HCEC 1CT (cell line): Measurements from ENCODE around the gene HJV.

Source experiments
- DNase-seq: peaks from one replicate; pipeline ENCODE4 v3.0.0-alpha.2; 2017

Gene HJV

DNA sequence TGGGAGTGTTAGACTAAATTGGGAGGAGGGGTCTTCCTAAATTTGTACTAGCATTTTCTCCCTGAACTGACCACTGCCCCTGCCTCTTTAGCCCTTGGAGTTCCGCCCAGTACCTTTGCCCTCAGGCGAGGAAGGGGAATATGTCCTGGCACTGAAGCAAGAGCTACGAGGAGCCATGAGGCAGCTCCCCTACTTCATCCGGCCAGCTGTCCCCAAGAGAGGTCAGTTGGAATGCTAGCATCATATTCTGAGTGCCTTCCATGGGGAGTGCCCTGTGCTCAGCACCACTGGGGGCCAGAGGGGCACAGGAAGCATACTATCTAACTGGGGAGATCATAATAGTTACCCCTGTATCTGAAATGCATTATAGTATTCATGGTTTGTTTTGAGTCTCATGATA lies 46.3 kb downstream of the HJV start:
- no peak for DNase-seq

DNA sequence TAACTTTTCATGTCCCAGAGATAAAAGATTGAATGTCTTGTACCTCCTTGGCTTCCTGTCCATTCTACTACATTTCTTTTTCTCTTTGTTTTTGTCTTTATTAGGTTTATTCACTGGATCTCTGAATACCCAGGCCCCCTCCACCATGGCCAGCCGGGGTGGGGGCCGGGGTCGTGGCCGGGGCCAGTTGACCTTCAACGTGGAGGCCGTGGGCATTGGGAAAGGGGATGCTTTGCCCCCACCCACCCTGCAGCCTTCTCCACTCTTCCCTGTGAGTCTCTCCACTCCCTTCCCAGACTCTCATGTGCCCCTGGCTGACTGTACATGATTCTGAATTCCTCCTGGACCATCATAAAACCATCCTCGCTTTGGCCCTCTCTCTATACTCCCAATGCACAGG lies 46.8 kb downstream of the HJV start:
- no peak for DNase-seq

DNA sequence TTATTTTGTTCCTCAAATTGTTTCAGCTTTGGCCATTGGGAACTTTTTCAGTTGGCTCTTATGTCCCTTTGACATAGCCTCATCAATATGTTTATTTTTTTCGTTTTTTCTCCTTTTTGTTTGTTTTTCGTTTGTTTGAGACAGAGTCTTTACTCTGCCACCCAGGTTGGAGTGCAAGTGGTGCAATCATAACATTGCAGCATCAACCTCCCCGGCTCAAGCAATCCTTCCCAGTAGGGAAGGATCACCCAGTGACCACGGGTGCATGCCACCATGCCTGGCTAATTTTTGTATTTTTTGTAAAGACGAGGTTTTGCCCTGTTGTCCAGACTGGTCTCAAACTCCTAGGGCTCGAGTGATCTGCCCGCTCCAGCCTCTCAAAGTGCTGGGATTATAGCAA lies 49.0 kb downstream of the HJV start:
- DNase-seq, result no peak
